Measurements from ENCODE around the gene IGLL5.
A peak's percentile ranks its signal among the peaks of the same experiment; 100 is the strongest.

IGLL5 gene

GRCh38 chr22:22930222-22930497 lies 42.5 kb downstream of the IGLL5 start:
- H3K9ac ChIP-seq (ENCODE audit: low read length): peak overlapping the region; percentile 93
- peaks cover 68% of the 10 kb centered on the region for H3K79me2 ChIP-seq (ENCODE audit: low read length)
- no peaks in the 10 kb centered on the region for H3K27me3 ChIP-seq (replicated peaks; ENCODE audit: insufficient read depth, low read length)
- H3K9me3 ChIP-seq (replicated peaks; ENCODE audit: insufficient read depth, low read length): no peaks in the 10 kb centered on the region
- peak overlapping the region; percentile 76 for H3K4me2 ChIP-seq (ENCODE audit: low read depth, low read length)
- peak overlapping the region; percentile 99 for H3K27ac ChIP-seq (ENCODE audit: low read length)
- no peaks in the 10 kb centered on the region for H4K20me1 ChIP-seq (ENCODE audit: insufficient read depth, low read length)
- H3K36me3 ChIP-seq (replicated peaks; ENCODE audit: insufficient read depth, low read length): no peaks in the 10 kb centered on the region
- no peaks in the 10 kb centered on the region for H3K9me2 ChIP-seq (replicated peaks; ENCODE audit: insufficient read depth, low read length)
- no peak for DNase-seq
- TF ChIP-seq CTCF (IDR thresholded peaks at IDR 0.05; ENCODE audit: low read length): no peak
- TF ChIP-seq EZH2 (optimal IDR thresholded peaks at IDR 0.05; ENCODE audit: low read depth, low read length): no peak
- no peak for TF ChIP-seq EZH2phosphoT487 (IDR thresholded peaks at IDR 0.05; ENCODE audit: low read length)
- H3K4me3 ChIP-seq (ENCODE audit: low read length): no peak overlapping the region
- H3F3A ChIP-seq (ENCODE audit: insufficient read depth, low read length): peaks cover 53% of the 10 kb centered on the region
- H3K4me1 ChIP-seq (ENCODE audit: low read length): peaks cover 90% of the 10 kb centered on the region
- H2AFZ ChIP-seq (ENCODE audit: low read length): no peak overlapping the region

- DNase-seq: no peak
- Histone ChIP-seq H3K9me3 (replicated peaks; ENCODE audit: insufficient read depth, low read length) (no peaks in the 10 kb centered on the region), H3F3A (ENCODE audit: insufficient read depth, low read length) (peaks cover 54% of the 10 kb centered on the region), H2AFZ (ENCODE audit: low read length) (no peak overlapping the region), H3K9ac (ENCODE audit: low read length) (peak overlapping the region; percentile 93), H4K20me1 (ENCODE audit: insufficient read depth, low read length) (no peaks in the 10 kb centered on the region), H3K4me3 (ENCODE audit: low read length) (peak overlapping the region; percentile 9; the same call in 1 of the 2 replicates), H3K27me3 (replicated peaks; ENCODE audit: insufficient read depth, low read length) (no peaks in the 10 kb centered on the region), H3K79me2 (ENCODE audit: low read length) (peaks cover 72% of the 10 kb centered on the region), H3K9me2 (replicated peaks; ENCODE audit: insufficient read depth, low read length) (no peaks in the 10 kb centered on the region), H3K4me1 (ENCODE audit: low read length) (peaks cover 87% of the 10 kb centered on the region), H3K4me2 (ENCODE audit: low read depth, low read length) (peak overlapping the region; percentile 76), H3K27ac (ENCODE audit: low read length) (peak overlapping the region; percentile 99), H3K36me3 (replicated peaks; ENCODE audit: insufficient read depth, low read length) (no peaks in the 10 kb centered on the region)
- TF ChIP-seq EZH2phosphoT487 (IDR thresholded peaks at IDR 0.05; ENCODE audit: low read length) (no peak), EZH2 (optimal IDR thresholded peaks at IDR 0.05; ENCODE audit: low read depth, low read length) (no peak), CTCF (IDR thresholded peaks at IDR 0.05; ENCODE audit: low read length) (no peak)
Observed at GRCh38 chr22:22930571-22931556, 43.2 kb downstream of the IGLL5 start.

GRCh38 chr22:22931557-22932270 lies 44.1 kb downstream of the IGLL5 start:
- H3K36me3 ChIP-seq (replicated peaks; ENCODE audit: insufficient read depth, low read length): no peaks in the 10 kb centered on the region
- TF ChIP-seq EZH2phosphoT487 (IDR thresholded peaks at IDR 0.05; ENCODE audit: low read length) (no peak), CTCF (IDR thresholded peaks at IDR 0.05; ENCODE audit: low read length) (no peak), EZH2 (optimal IDR thresholded peaks at IDR 0.05; ENCODE audit: low read depth, low read length) (no peak)
- H3K4me1 ChIP-seq (ENCODE audit: low read length): peaks cover 91% of the 10 kb centered on the region
- H3K9me2 ChIP-seq (replicated peaks; ENCODE audit: insufficient read depth, low read length): no peaks in the 10 kb centered on the region
- peak overlapping the region; percentile 99 for H3K27ac ChIP-seq (ENCODE audit: low read length)
- H3K4me3 ChIP-seq (ENCODE audit: low read length): peak overlapping the region; percentile 9; the same call in 1 of the 2 replicates
- H4K20me1 ChIP-seq (ENCODE audit: insufficient read depth, low read length): no peaks in the 10 kb centered on the region
- H3K9ac ChIP-seq (ENCODE audit: low read length): peak overlapping the region; percentile 93
- H3K9me3 ChIP-seq (replicated peaks; ENCODE audit: insufficient read depth, low read length): no peaks in the 10 kb centered on the region
- no peak overlapping the region for H2AFZ ChIP-seq (ENCODE audit: low read length)
- peak; percentile 95 for DNase-seq
- peak overlapping the region; percentile 76 for H3K4me2 ChIP-seq (ENCODE audit: low read depth, low read length)
- no peaks in the 10 kb centered on the region for H3K27me3 ChIP-seq (replicated peaks; ENCODE audit: insufficient read depth, low read length)
- peaks cover 80% of the 10 kb centered on the region for H3K79me2 ChIP-seq (ENCODE audit: low read length)
- peaks cover 56% of the 10 kb centered on the region for H3F3A ChIP-seq (ENCODE audit: insufficient read depth, low read length)
